VCaP (cell line): ENCODE results near the gene EDC3.
"Not testable (repeated sequence)": the region's sequence is repeated elsewhere in the genome, so short reads cannot be mapped to it uniquely, and the experiment has no call there.

Experiments
- H3K27ac ChIP-seq: fragments of 450-650 bp; 2 replicates; pipeline ENCODE4 v1.5.1; 2017
- CTCF ChIP-seq: fragments of 450-650 bp; conservative IDR thresholded peaks from 2 replicates; pipeline ENCODE4 v1.5.1; 2017; ENCODE audit warnings: mild to moderate bottlenecking, moderate library complexity

The EDC3 gene

GRCh38 chr15:74695597-74696397, at the start of gene EDC3:
Gene EDC3, minus strand, starts transcription at chr15:74696024. Its CDS starts 20,900 bp downstream, at chr15:74675124.
- peak within 1 kb of the TSS; percentile 86 for H3K27ac ChIP-seq
- TF ChIP-seq CTCF = no peak

GRCh38 chr15:74742422-74742821, 46.6 kb upstream of the EDC3 start:
- H3K27ac ChIP-seq = no peak overlapping the region

GRCh38 chr15:74738239-74738638, 42.4 kb upstream of the EDC3 start:
- H3K27ac ChIP-seq = not testable (repeated sequence)

More at GRCh38 chr15:74742422-74742821, 46.6 kb upstream of the EDC3 start:
- no peak for TF ChIP-seq CTCF

- no peak overlapping the region for H3K27ac ChIP-seq
- no peak for TF ChIP-seq CTCF
Observed at GRCh38 chr15:74735305-74735704, 39.5 kb upstream of the EDC3 start.

GRCh38 chr15:74733269-74733668, 37.4 kb upstream of the EDC3 start:
- TF ChIP-seq CTCF = no peak

GRCh38 chr15:74732846-74733245, 37.0 kb upstream of the EDC3 start:
- no peak for TF ChIP-seq CTCF
- no peak overlapping the region for H3K27ac ChIP-seq

More at GRCh38 chr15:74733269-74733668, 37.4 kb upstream of the EDC3 start:
- H3K27ac ChIP-seq = no peak overlapping the region

- TF ChIP-seq CTCF = no peak
- H3K27ac ChIP-seq = no peak overlapping the region
Observed at GRCh38 chr15:74730619-74731316, 34.9 kb upstream of the EDC3 start.

GRCh38 chr15:74729372-74729771, 33.5 kb upstream of the EDC3 start:
- H3K27ac ChIP-seq = not testable (repeated sequence)

GRCh38 chr15:74728699-74729098, 32.9 kb upstream of the EDC3 start:
- H3K27ac ChIP-seq = not testable (repeated sequence)
